T47D (cell line): ENCODE data around the gene C1orf94.
"Not testable (repeated sequence)": the region's sequence is repeated elsewhere in the genome, so short reads cannot be mapped to it uniquely, and the experiment has no call there.

Experiments
- DNase-seq, 2 experiments: peaks; one replicate each; pipeline versions ENCODE4 v3.0.0 to v3.0.0-alpha.2; 2011 to 2012; ENCODE audit warnings: low read depth in 1 of 2, low spot score in 1 of 2
- JUND ChIP-seq: IDR thresholded peaks from 2 replicates; pipeline ENCODE4 v1.6.1; 2012; ENCODE audit warnings: low read depth
- in situ Hi-C: cut with HindIII; loops from 2 replicates; pipeline ENCODE4 v1.10.0; 2016; ENCODE audit warnings: low sequenced_read_pairs, low pct_unique_long_range_greater_than_20kb

The C1orf94 gene

DNA sequence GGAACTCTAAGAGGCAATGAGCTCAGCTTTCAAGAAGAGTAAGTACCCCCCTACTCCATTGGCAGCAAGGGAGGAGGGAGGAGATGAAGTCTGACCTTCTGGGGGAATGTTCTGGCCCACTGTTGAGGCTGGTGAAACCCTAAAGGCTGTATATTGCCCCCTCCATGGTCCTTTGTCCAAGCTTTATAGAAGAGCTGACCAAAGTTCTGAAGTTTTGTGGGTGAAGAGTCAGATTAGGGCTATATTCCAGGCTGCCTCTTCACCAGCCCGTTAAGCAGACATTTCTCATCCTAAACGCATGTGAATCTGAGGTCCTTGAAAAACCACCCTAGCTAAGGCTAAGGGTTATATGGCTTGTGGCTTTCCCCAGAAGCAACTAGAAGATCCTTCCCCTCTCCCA, 1.4 kb downstream of the C1orf94 start:
- no peak for TF ChIP-seq JUND
- no peak for DNase-seq
- in situ Hi-C loops, result no loop called here

- DNase-seq, in situ Hi-C loops: not testable (repeated sequence)
Measured at GRCh38 chr1:34183381-34183780, 6.7 kb downstream of the C1orf94 start.

DNA sequence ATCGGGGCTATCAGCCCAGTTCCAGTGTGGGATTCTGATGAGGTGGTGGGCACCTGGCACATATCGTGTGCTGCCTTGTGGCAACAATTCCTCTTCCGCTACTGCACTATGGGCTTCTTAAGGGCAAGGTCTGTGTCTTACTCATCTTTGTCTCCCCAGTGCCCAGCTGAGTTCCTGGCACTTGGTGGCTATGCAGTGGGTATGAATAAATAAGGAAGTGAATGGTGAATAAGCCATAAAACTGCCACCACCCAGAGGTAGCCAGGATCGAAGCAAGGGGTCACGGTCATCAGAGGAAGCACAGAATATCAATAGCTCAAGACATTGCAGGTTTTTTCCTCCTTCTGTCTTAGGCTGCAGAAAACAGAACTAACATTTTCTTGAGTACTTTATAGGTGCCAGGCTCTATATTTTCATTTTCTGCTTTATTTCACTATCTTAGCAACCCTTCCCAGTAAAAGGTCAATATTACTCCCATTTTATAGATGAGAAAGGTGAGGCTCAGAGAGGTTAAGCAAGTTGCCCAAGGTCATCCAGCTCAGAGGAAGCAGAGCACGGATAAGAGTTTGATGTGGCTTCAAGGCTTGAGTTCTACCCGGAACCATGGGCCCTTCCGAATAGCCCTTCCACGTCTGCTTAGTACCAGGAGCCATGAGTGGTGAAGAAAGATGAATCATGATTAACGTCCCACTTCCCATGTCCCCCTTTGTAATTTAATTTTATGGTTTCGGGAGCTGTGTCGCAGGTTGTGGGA, 10.2 kb downstream of the C1orf94 start:
- no peak for TF ChIP-seq JUND
- in situ Hi-C loops, result no loop called here
- no peak for DNase-seq

- in situ Hi-C loops, result no loop called here
- no peak for DNase-seq
- no peak for TF ChIP-seq JUND
Measured at GRCh38 chr1:34188418-34188817, 11.7 kb downstream of the C1orf94 start.

DNA sequence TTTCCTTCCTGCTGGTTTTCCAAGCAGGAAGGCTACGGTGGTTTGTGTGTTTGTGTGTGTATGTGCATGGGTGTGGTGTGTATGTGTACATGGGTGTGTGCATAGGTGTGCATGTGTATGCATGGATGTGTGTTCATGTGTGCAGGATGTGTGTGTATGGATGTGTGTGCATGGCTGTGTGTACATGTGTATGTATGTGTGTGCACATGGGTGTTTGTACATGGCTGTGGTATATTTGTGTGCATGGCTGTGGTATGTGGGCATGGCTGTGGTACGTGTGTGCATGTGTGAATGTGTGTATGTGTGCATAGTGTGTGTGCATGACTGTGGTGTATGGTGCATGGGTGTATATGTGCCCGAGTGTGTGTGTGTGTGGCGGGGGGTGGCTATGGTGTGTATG, 12.3 kb downstream of the C1orf94 start:
- TF ChIP-seq JUND, result no peak
- in situ Hi-C loops, result no loop called here
- DNase-seq, result no peak

DNA sequence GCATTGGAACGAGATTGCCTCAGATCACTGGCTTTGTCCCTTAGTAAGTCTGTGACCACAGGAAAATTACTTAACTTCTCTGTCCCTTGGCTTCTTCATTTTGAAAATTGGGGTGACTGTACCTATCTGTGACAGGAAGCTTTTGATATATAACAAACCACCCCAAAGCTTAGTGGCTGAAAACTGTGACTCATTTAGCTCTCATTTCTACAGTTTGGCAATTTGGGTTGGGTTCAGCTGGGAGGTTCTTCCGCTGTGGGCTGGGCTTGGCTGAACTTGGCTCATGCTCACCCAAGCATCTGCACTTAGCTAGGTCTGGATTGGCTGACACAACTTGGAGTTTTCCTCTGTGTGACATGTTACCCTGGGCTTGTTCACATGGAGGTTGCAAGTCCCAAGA, 14.0 kb downstream of the C1orf94 start:
- TF ChIP-seq JUND, result no peak
- in situ Hi-C loops, result no loop called here
- DNase-seq, result no peak

DNA sequence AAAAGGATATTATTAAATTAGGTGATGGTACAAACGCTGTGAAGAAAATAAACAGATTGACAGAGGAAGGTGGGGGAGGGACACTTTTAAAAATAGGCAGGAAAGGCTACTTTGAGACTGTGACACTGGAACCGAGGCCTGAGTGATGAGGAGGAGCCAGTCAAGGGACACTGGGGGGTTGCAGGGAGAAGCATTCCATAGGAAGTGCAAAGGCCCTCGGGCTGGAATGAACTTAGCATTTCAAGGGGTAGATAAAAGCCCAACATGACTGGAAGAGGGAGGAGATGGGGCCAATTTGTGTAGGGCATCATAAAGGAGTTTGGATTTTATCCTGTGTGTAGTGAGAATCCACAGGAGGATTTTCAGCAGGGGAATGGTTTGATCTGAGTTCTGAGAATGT, 15.9 kb downstream of the C1orf94 start:
- in situ Hi-C loops, result no loop called here
- DNase-seq, result no peak
- no peak for TF ChIP-seq JUND

DNA sequence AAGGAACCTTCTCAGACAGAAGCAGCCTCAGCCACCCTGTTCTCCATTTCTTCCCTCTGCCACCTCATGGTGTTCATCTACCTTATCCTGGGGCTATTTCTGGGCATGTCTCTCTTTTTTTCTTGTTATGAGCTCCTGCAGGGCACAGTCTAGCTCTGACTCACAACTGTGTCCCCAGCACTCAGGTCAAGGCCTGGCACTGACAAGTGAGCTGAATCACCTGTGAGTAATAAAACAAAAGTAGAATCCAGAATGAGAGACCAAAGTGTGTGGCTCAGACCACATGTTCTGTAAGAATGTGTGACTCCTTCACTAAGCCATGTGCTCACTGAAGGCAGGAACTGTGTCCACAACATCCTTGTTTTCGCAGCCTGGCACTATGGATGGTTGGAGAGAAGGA, 23.2 kb downstream of the C1orf94 start:
- TF ChIP-seq JUND, result no peak
- in situ Hi-C loops, result no loop called here
- no peak for DNase-seq

DNA sequence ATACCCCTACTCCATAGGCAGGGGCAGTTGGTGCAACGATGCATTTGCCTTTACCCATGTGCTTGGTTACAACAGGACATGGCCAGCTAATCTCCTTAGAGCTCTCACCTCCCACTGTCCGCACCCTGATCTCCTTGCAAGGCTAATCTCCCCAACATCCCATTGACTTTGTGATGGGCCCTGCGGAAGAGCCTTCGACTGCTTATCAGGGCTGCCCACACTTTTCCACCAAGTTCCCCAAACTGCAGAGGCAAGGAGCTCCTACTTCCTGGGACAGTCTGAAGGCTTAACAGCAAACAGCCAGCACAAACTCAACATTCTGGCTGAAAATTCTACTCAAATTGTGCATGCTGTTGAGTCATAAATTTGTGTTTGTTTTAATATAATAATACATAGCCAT, 36.0 kb downstream of the C1orf94 start:
- in situ Hi-C loops, result no loop called here

GRCh38 chr1:34213956-34214355, 37.2 kb downstream of the C1orf94 start:
- no peak for TF ChIP-seq JUND
- in situ Hi-C loops, result no loop called here
- DNase-seq, result no peak

More for the DNA sequence above, 36.0 kb downstream of the C1orf94 start:
- DNase-seq, result no peak
- TF ChIP-seq JUND, result no peak

DNA sequence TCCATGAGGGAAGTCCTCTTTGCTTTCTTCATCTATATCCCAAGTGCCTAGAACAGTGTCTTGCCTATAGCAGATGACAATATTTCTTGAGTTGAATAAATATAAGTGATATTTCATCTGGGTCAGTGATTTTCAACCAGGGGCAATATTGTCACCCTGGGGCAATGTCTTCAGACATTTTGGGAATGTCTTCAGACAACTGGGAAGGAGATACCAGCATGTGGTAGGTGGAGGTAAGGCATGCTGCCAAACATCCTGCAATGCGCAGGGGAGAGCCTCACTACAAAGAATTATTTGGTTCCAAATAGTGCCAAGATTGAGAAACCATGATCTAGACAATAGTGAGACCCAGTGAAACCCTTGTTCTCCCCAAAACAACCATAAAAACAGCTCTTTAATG, 54.7 kb downstream of the C1orf94 start:
- no peak for TF ChIP-seq JUND
- no peak for DNase-seq

DNA sequence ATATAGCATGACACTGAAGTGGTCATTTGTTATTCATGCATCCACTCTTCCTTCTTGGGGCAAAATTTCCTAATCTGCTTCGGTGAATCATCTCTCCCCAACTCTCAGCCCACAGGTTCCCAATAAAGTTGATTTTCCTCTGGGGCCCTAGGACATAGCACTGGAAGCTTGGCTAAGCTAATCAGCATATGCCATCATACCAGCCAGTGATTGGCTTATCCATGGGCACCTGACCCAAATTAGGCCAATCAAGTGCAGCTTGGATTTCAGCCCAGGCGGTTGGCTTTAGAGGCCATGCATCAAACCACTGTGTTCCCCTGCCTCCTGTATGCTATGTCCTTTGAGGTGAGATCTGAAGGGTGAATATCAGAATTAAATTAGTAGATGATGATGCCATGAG, 58.9 kb downstream of the C1orf94 start:
- in situ Hi-C loops, result no loop called here
- no peak for TF ChIP-seq JUND
- DNase-seq, result no peak

More for the DNA sequence above, 54.7 kb downstream of the C1orf94 start:
- in situ Hi-C loops, result no loop called here

- TF ChIP-seq JUND, result no peak
- no peak for DNase-seq
- in situ Hi-C loops, result no loop called here
Measured at GRCh38 chr1:34236089-34236488, 59.4 kb downstream of the C1orf94 start.

DNA sequence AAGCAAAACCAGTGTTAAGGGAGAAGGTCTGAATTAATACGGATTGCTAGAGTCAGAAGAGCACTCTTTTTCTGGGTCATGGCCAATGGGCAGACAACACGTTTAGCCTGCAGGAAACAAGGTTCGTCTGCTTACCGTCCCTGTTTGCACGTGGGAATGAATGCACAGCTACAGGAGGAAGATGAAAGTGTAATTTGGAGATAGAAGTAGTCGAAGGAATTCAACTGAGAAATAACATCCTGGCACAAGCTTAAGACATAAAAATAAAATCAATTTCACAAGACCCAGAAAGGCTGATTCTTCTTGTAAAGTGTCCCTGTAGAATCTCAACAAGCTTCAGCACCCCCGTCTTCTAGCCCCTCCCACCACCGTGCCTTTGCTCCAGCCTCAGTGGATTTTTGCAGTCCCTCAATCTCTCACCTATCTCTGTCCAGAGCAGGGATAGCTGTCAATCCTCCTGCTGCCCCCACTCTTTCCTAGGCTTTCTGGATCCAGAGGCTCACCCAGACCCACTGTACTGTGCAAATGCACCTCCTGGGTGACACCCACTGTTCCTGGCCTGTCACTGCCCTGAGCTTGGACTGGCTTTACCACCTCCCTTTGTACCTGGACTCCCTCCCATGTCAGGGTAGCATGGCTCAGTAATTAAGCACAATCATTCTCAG, 60.6 kb downstream of the C1orf94 start:
- TF ChIP-seq JUND, result no peak
- no peak for DNase-seq
- in situ Hi-C loops, result no loop called here
